ENCODE data around the gene TMUB2. TPM values are rescaled to one million over a fixed set of nuclear protein-coding genes. Genes with fewer than 3 reads are reported as not detected.

The TMUB2 gene
- total and polyA plus RNA-seq, 2 donors from 2014 or later, result 37.7 to 39.2 TPM

DNA sequence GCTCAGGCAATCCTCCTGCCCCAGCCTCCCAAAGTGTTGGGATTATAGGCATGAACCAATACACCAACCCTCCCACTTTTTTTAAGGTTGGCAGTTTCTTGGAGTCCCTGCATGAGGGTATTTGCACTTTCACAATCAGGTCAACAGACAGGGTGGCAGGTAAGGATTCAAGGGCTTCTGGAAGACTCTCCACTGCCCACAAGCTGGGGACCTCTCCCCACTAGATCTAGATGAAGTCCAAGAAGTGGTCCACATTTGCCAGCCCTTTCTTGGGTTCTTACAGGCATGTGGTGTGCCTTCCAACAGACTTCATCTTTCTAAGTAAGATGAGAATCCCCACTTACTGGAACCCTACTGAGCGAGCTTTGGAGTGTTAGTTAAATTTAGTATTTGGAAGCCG, 12.3 kb upstream of the TMUB2 start:
- Histone ChIP-seq H3K9ac (ENCODE audit: low read length in 3 of 3) (no peak overlapping the region), H3K36me3 (ENCODE audit: control insufficient read depth in 2 of 3, insufficient read depth in 3 of 3, low read length in 3 of 3) (no peaks in the 10 kb centered on the region), H3K9me3 (ENCODE audit: control insufficient read depth in 2 of 3, insufficient read depth in 1 of 3, low read length in 3 of 3) (no peaks in the 10 kb centered on the region), H3K27ac (ENCODE audit: low read depth in 2 of 2, low read length in 2 of 2) (no peak overlapping the region), H3K27me3 (ENCODE audit: control insufficient read depth, insufficient read depth, low read length) (no peaks in the 10 kb centered on the region), H3K4me1 (ENCODE audit: control insufficient read depth in 2 of 3, insufficient read depth in 2 of 3, low read depth in 1 of 3, low read length in 3 of 3) (peaks cover 0 to 4% (median 0%) of the 10 kb centered on the region in 3 donors), H3K4me3 (ENCODE audit: low read length in 3 of 3) (no peak overlapping the region)
- intact Hi-C loops (cut with DNase I), result no loop called here
- no peak for FAIRE-seq
- TF ChIP-seq, protein P1, sequence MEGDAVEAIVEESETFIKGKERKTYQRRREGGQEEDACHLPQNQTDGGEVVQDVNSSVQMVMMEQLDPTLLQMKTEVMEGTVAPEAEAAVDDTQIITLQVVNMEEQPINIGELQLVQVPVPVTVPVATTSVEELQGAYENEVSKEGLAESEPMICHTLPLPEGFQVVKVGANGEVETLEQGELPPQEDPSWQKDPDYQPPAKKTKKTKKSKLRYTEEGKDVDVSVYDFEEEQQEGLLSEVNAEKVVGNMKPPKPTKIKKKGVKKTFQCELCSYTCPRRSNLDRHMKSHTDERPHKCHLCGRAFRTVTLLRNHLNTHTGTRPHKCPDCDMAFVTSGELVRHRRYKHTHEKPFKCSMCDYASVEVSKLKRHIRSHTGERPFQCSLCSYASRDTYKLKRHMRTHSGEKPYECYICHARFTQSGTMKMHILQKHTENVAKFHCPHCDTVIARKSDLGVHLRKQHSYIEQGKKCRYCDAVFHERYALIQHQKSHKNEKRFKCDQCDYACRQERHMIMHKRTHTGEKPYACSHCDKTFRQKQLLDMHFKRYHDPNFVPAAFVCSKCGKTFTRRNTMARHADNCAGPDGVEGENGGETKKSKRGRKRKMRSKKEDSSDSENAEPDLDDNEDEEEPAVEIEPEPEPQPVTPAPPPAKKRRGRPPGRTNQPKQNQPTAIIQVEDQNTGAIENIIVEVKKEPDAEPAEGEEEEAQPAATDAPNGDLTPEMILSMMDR (IDR thresholded peaks at IDR 0.05; ENCODE audit: borderline replicate concordance, extremely low read depth, insufficient read depth), result no peak
- no peak for DNase-seq

DNA sequence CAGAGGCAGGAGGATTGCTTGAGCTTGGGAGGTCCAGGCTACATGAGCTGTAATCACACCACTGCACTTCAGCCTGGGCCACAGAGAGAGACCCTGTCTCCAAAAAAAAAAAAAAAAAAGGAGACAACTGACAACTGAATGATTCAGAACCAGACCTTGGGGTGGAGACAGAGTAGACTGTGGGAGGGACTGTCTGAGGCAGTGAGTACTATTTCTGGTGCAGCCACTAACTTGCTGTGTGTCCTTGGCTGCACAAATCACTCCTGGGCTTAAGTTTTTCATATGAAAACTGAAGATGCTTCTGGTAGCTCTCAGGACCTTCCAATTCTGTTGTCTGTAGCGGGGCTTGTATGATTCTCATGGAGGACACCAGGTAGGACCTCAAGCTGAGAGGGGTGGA, 10.5 kb upstream of the TMUB2 start:
- no peaks in the 10 kb centered on the region for H3K36me3 ChIP-seq (ENCODE audit: control insufficient read depth in 2 of 3, insufficient read depth in 3 of 3, low read length in 3 of 3)
- H3K4me1 ChIP-seq (ENCODE audit: control insufficient read depth in 2 of 3, insufficient read depth in 2 of 3, low read depth in 1 of 3, low read length in 3 of 3), result no peaks in the 10 kb centered on the region
- FAIRE-seq, result no peak
- no peak overlapping the region for H3K4me3 ChIP-seq (ENCODE audit: low read length in 3 of 3)
- H3K27ac ChIP-seq (ENCODE audit: low read depth in 2 of 2, low read length in 2 of 2), result no peak overlapping the region
- H3K27me3 ChIP-seq (ENCODE audit: control insufficient read depth, insufficient read depth, low read length), result no peaks in the 10 kb centered on the region
- intact Hi-C loops (cut with DNase I), result no loop called here
- TF ChIP-seq, protein P1 (IDR thresholded peaks at IDR 0.05; ENCODE audit: borderline replicate concordance, extremely low read depth, insufficient read depth), result no peak
- DNase-seq, result no peak
- H3K9me3 ChIP-seq (ENCODE audit: control insufficient read depth in 2 of 3, insufficient read depth in 1 of 3, low read length in 3 of 3), result no peaks in the 10 kb centered on the region
- no peak overlapping the region for H3K9ac ChIP-seq (ENCODE audit: low read length in 3 of 3)

DNA sequence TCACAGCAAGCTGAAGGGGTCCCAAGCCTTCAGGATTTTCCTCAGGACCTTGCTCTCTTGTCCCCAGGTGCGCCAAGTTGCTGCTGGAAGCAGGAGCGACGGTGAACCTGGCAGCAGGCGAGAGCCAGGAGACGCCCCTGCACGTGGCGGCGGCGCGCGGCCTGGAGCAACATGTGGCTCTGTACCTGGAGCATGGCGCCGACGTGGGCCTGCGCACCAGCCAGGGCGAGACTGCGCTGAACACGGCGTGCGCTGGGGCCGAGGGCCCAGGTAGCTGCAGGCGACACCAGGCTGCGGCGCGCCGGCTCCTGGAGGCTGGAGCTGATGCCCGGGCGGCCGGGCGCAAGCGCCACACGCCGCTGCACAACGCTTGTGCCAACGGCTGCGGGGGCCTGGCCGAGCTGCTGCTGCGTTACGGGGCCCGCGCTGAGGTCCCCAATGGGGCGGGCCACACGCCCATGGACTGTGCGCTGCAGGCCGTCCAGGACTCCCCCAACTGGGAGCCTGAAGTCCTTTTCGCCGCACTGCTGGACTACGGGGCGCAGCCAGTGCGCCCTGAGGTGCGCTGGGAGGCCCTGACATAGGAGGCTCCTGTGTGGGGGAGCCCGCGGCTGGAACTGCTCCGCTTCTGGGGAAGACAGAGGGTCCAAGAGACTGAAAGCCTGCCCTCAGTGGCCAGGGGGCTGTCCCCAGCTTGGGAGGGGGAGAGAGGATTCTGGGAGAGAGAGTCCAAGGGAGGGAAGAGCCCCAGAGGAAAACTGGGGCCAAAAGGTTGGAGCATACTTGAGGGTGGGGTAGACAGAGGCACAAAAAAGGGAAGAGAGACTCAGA, 9.9 kb upstream of the TMUB2 start:
- FAIRE-seq (no peak), DNase-seq (no peak)
- no peaks in the 10 kb centered on the region for H3K9me3 ChIP-seq (ENCODE audit: control insufficient read depth in 2 of 3, insufficient read depth in 1 of 3, low read length in 3 of 3)
- peaks cover 0 to 3% (median 0%) of the 10 kb centered on the region in 3 donors for H3K4me1 ChIP-seq (ENCODE audit: control insufficient read depth in 2 of 3, insufficient read depth in 2 of 3, low read depth in 1 of 3, low read length in 3 of 3)
- TF ChIP-seq, protein P1 (IDR thresholded peaks at IDR 0.05; ENCODE audit: borderline replicate concordance, extremely low read depth, insufficient read depth), result no peak
- no peak overlapping the region for H3K4me3 ChIP-seq (ENCODE audit: low read length in 3 of 3)
- H3K36me3 ChIP-seq (ENCODE audit: control insufficient read depth in 2 of 3, insufficient read depth in 3 of 3, low read length in 3 of 3), result peaks cover 0 to 3% (median 2%) of the 10 kb centered on the region in 3 donors
- H3K27ac ChIP-seq (ENCODE audit: low read depth in 2 of 2, low read length in 2 of 2), result no peak overlapping the region
- intact Hi-C loops (cut with DNase I), result no loop called here
- H3K27me3 ChIP-seq (ENCODE audit: control insufficient read depth, insufficient read depth, low read length), result no peaks in the 10 kb centered on the region
- no peak overlapping the region for H3K9ac ChIP-seq (ENCODE audit: low read length in 3 of 3)

Measured in kidney (tissue), 14 donors.